ENCODE measurements around the gene NPFFR1. TPM values are rescaled to one million over a fixed set of nuclear protein-coding genes. Genes with fewer than 3 reads are reported as not detected.

The NPFFR1 gene
- total and polyA plus RNA-seq, 4 donors = under 0.01 TPM; not detected in 3

GRCh38 chr10:70292004-70292403, 8.2 kb upstream of the NPFFR1 start:
- Histone ChIP-seq H3K9ac (ENCODE audit: low read depth in 1 of 2, low read length in 2 of 2) (no peak overlapping the region), H3K9me3 (ENCODE audit: control insufficient read depth in 4 of 4, low read length in 3 of 4) (no peaks in the 10 kb centered on the region), H3K27me3 (ENCODE audit: control insufficient read depth in 4 of 4, insufficient read depth in 4 of 4, low read length in 3 of 4) (no peaks in the 10 kb centered on the region), H3K36me3 (ENCODE audit: control insufficient read depth in 4 of 4, insufficient read depth in 3 of 4, low read depth in 1 of 4, low read length in 3 of 4) (no peaks in the 10 kb centered on the region), H3K27ac (ENCODE audit: low read depth in 1 of 2, low read length in 2 of 2) (no peak overlapping the region), H3K4me3 (ENCODE audit: low read depth in 1 of 3, low read length in 3 of 3) (no peak overlapping the region), H3K4me1 (ENCODE audit: control insufficient read depth in 4 of 4, insufficient read depth in 4 of 4, low read length in 3 of 4) (no peaks in the 10 kb centered on the region)
- WGBS = 90% methylated on average over 5 of the region's 5 CpGs
- DNase-seq (ENCODE audit: low spot score) = no peak
- TF ChIP-seq JUND (IDR thresholded peaks at IDR 0.05) (no peak), HNF4A (conservative IDR thresholded peaks at IDR 0.05) (no peak), YY1 (IDR thresholded peaks at IDR 0.05) (no peak), MAX (IDR thresholded peaks at IDR 0.05) (no peak), FOXA2 (IDR thresholded peaks at IDR 0.05) (no peak), ATF3 (IDR thresholded peaks at IDR 0.05) (no peak), RXRA (IDR thresholded peaks at IDR 0.05) (no peak), TAF1 (conservative IDR thresholded peaks at IDR 0.05) (no peak), NR2F2 (IDR thresholded peaks at IDR 0.05) (no peak), RAD21 (IDR thresholded peaks at IDR 0.05) (no peak), FOXA1 (IDR thresholded peaks at IDR 0.05) (no peak), SP1 (IDR thresholded peaks at IDR 0.05) (no peak), EGR1 (IDR thresholded peaks at IDR 0.05; ENCODE audit: low read depth in 2 of 2) (no peak), CTCF (IDR thresholded peaks at IDR 0.05; ENCODE audit: low read depth, low read length, missing input control) (no peak)

- H3K4me1 ChIP-seq (ENCODE audit: control insufficient read depth in 4 of 4, insufficient read depth in 4 of 4, low read length in 3 of 4) = no peaks in the 10 kb centered on the region
- 92% methylated on average over 7 of the region's 7 CpGs for WGBS
- no peaks in the 10 kb centered on the region for H3K27me3 ChIP-seq (ENCODE audit: control insufficient read depth in 4 of 4, insufficient read depth in 4 of 4, low read length in 3 of 4)
- TF ChIP-seq SP1 (IDR thresholded peaks at IDR 0.05) (no peak), JUND (IDR thresholded peaks at IDR 0.05) (no peak), FOXA2 (IDR thresholded peaks at IDR 0.05) (no peak), GABPA (IDR thresholded peaks at IDR 0.05 in 1 of 2, conservative IDR thresholded peaks at IDR 0.05 in 1 of 2) (no peak), HNF4A (conservative IDR thresholded peaks at IDR 0.05) (no peak), CTCF (IDR thresholded peaks at IDR 0.05; ENCODE audit: low read depth, low read length, missing input control) (no peak), EGR1 (IDR thresholded peaks at IDR 0.05; ENCODE audit: low read depth in 2 of 2) (no peak), FOXA1 (IDR thresholded peaks at IDR 0.05) (no peak), TAF1 (conservative IDR thresholded peaks at IDR 0.05) (no peak), YY1 (IDR thresholded peaks at IDR 0.05) (no peak), MAX (IDR thresholded peaks at IDR 0.05) (no peak), RAD21 (IDR thresholded peaks at IDR 0.05) (no peak)
- no peak overlapping the region for H3K9ac ChIP-seq (ENCODE audit: low read depth in 1 of 2, low read length in 2 of 2)
- no peak overlapping the region for H3K27ac ChIP-seq (ENCODE audit: low read depth in 1 of 2, low read length in 2 of 2)
- DNase-seq (ENCODE audit: low spot score) = no peak
- no peaks in the 10 kb centered on the region for H3K9me3 ChIP-seq (ENCODE audit: control insufficient read depth in 4 of 4, low read length in 3 of 4)
- no peaks in the 10 kb centered on the region for H3K36me3 ChIP-seq (ENCODE audit: control insufficient read depth in 4 of 4, insufficient read depth in 3 of 4, low read depth in 1 of 4, low read length in 3 of 4)
- H3K4me3 ChIP-seq (ENCODE audit: low read depth in 1 of 3, low read length in 3 of 3) = no peak overlapping the region
These were observed 5.9 kb upstream of the NPFFR1 start for GRCh38 chr10:70289739-70290138.
